22Rv1 (cell line): ENCODE data around the gene DYNC1LI2.

Source experiments
- H3K27ac ChIP-seq: fragments of 450-650 bp; 2 replicates; pipeline ENCODE4 v1.5.1; 2017
- CTCF ChIP-seq: fragments of 450-650 bp; IDR thresholded peaks from 2 replicates; pipeline ENCODE4 v1.5.1; 2017; ENCODE audit warnings: mild to moderate bottlenecking
- ZFX ChIP-seq: fragments of 450-650 bp; IDR thresholded peaks from 2 replicates; pipeline ENCODE4 v1.6.1; 2017; ENCODE audit warnings: antibody characterized with exemption, borderline replicate concordance

DYNC1LI2 gene

DNA sequence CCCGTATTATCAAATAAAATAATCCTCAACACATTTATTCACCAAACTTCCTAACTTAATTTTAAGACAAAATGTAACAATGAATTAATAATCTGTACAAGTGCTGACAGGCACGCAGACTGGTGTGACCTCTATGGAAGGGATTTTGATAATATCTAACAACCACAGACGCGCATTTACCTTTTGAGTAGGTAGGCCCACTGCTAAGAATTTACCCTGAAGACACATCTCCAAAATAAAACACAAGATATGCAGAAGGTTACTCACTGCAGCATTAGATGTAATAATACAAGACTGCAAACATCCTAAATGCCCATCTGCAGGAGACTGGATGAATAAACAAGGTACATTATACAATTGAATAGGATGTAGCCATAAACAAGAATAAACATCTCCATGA, 32.2 kb downstream of the DYNC1LI2 start:
- TF ChIP-seq CTCF (no peak), ZFX (no peak)
- no peak overlapping the region for H3K27ac ChIP-seq

- H3K27ac ChIP-seq: no peak overlapping the region
- no peak for TF ChIP-seq ZFX
- TF ChIP-seq CTCF: no peak
These were observed 33.6 kb downstream of the DYNC1LI2 start for GRCh38 chr16:66717776-66718175.

- H3K27ac ChIP-seq: no peak overlapping the region
These were observed 34.2 kb downstream of the DYNC1LI2 start for GRCh38 chr16:66717112-66717675.

GRCh38 chr16:66714654-66715307, 36.6 kb downstream of the DYNC1LI2 start:
- no peak for TF ChIP-seq CTCF
- H3K27ac ChIP-seq: no peak overlapping the region

More at GRCh38 chr16:66717112-66717675, 34.2 kb downstream of the DYNC1LI2 start:
- TF ChIP-seq ZFX (no peak), CTCF (peak; percentile 36)

DNA sequence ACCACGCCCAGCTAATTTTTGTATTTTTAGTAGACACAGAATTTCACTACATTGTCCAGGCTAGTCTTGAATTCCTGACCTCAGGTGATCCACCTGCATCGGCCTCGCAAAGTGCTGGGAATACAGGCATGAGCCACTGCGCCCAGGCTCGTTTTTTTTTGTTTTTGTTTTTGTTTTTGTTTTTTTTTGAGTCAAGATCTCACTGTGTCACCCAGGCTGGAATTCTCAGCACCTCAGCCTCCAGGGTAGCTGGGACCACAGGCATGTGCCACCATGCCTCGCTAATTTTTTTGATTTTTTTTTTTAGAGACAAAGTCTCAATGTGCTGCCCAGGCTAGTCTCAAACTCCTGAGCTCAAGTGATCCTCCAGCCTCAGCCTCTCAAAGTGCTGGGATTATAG, 37.3 kb downstream of the DYNC1LI2 start:
- no peak overlapping the region for H3K27ac ChIP-seq
- TF ChIP-seq ZFX (no peak), CTCF (no peak)

- no peak overlapping the region for H3K27ac ChIP-seq
These were observed 38.3 kb downstream of the DYNC1LI2 start for GRCh38 chr16:66713076-66713475.

More at GRCh38 chr16:66713076-66713475, 38.3 kb downstream of the DYNC1LI2 start:
- TF ChIP-seq CTCF (no peak), ZFX (no peak)
